Hippocampal formation (tissue), 2 donors: Measurements from ENCODE around the gene TGM2.

ENCODE experiments used
- DNase-seq, 2 donors: peaks; one replicate each; lab custom pipeline; 2025; lab: John Stamatoyannopoulos, UW

The TGM2 gene

DNA sequence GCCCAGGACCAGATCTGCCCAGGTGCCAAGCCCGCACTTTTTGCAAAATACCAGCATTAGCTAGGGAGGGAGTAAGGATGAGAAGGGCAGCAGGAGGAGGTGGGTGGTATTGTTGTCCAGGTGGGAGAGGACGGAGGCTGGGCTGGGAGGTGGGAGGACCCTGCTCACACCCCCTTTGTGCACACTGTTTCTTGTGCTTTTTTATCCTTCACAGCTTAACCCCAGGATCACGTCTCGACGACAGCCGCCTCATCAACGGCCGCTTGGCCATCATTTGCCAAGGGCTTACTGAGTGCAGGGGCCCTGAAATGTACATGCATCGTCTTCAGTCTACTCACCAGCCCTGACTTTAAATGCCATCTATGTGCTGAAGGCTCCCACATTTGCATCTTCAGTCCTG, 12.1 kb upstream of the TGM2 start:
- DNase-seq = no peak

DNA sequence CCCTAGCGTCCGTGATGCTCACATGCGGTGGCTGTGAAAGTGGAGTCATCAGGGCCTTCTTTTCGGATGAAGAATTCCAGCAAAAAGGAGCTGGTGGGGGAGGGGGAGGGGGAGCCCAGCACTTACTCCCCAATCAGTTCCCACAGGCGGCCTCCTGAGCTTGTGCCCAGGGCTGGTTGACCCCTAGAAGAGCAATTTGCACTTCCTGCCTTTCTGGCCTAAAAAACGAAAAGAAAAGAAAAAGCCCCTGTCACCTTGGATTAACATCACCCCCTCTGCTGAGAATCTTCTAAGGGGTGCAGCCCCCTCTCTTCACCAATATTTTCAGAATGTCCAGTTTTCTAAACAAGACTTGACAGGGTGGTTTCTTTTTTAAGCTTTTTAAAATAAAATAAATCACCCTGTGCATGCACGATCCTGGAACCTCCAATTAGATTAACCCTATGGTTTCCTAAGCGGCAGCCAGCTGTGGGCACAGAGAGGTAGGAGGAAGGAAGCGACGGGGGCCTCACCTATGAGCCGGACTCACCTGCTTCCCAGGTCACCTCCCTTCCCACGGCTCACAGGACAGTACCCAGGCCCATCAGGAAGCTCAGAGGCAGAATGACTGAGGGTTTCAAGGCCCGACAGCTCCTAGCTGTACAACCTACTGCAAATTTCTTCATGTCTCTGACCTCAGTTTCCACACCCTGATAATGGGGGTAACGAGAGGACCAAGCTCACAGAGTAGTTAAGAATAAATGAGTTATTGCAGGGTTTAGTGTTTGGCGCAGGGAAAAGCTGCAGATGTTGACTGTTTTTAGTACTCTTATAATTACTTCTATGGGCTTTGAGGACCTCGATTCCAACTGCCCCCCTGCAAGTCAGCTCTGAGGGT, 10.5 kb upstream of the TGM2 start:
- DNase-seq = no peak

DNA sequence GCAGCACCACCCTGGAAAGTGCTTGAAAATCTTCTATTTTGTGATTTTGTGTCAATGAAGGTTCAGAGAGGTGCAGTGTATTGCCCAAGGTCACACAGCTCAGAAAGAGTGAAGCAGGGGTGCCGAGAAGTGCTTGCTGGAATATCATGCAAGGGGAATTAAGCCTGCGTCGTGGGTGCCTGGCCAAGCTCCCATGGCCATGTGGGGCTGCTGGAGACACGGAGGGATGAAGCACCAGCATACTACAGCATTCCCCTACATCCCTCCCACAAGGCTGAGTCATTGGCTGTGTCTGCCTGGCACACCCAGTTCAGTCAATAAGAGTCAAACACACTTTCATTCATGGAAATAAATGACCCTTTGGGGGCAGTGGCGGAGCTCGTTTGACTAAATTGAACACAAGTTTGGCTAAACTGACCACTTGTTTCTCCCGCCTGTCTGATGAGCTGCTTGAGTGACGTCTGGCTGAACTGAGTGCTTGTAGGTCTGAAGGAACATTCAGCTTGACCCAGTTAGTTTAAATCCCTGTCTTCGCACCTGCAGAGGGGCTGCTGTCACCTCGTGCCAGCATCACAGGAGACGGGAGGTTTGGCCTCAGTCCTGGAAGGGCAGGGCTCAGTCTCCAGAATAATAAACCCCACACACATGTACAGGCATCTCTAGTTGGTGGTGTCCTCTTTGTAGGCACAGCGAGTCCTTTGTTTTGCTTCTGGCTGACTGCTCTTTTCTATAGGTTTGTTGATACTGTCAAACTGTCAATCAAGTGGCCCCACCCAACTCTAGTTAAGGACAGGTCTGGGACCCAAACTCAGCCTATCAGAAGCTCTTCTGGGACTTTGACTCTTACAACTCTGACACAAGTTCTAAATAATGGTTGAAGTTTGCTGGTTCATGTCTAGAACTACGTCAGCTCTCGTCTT, 8.4 kb upstream of the TGM2 start:
- no peak for DNase-seq

DNA sequence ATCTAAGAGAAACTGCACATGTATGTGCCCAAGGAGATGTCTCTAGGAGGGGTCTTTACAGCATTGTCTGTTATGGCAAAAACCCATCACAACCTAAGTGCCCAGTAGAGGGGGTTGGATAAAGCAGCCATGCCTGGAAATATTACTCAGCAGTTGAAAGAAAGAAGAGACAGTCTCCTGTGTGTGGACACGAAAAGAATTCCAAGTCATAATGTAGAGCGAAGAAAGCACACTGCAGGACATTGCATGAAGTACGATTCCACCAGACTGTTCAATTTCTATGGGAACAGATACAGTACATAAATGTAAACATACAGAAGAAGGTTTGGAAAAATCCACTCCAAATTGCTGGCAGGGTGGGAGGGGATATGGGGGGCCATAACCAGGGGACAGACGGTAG, 7.3 kb upstream of the TGM2 start:
- DNase-seq = no peak

DNA sequence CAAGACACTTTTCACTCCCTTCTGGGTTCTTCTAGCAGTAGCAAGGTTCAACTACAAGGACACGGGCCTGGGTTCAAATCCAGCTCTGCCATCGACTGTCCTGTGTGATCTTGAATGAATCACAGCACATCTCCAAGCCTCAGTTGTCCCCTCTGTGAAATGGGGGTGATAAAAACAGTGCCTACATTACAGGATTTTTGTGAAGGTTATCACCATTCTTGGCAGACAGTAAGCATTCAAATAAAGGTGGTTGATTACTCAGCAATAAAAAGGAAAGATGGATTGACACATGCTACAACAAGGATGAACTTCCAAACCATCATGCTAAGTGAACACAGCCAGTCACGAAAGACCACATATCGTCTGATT, 6.6 kb upstream of the TGM2 start:
- DNase-seq = no peak

DNA sequence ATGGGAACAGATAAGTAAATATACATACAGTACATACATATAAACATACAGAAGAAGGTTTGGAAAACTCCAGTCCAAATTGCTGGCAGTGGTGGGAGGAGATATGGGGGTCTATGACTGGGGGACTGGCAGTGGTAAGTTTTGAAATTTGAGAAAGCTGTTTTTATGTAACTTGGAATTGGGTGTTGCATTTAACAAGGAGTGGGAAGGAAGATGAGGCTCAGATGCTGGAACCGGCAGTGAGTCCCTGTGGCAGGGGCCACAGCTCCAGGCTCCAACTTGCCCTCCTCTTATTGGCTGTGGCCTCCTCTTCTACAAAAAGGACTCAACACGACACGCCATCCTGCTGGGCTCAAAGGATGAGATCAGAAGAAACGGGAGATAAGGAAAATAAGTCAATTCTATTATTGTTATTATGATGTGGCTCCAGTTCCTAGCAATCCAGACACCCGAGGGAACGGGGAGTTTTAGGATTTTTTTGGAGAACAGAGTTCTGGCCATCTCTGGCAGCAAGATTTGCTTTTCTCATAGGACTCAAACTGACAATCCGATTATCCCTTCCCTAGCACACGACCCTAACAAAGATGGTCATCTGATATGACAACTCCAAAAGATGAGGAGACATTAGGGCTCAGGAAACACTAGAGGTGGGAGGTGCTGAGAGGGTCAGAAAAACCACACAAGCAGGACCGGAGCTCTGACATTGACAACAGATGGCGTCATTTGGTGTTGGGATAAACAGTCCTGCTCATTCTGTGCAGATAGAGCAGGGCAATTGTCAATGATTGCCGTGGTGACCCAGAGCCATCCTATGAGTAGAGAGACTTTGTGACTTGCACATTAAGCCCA, 6.0 kb upstream of the TGM2 start:
- no peak for DNase-seq

DNA sequence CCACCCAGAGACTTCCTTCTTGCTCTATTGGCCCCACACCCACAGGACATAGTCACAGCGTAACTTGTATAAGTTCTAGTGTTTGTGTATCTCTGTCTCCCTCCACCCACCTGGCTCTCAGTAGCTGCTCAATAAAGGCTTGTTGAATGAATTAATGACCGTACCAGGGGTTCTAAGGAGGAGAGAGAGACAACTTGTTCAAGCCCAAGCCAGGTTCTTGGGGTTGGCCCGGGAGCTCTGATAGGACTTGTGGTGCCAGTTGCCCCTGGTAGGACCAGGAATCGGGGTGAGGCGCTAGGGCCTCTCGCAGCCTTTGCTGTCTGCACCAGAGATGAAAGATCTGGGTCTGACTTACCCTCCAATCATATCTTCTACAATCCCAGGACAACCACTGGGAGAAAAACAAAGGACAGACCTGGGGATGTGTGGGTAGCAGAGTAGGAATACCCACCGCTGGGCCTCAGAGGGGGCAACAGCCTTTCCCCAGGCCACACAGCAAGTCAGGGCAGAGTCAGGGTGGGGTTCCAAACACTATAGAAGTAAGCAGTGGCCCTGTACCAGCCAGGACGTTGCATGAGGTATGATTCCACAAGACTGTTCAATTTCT, 5.3 kb upstream of the TGM2 start:
- DNase-seq = no peak

DNA sequence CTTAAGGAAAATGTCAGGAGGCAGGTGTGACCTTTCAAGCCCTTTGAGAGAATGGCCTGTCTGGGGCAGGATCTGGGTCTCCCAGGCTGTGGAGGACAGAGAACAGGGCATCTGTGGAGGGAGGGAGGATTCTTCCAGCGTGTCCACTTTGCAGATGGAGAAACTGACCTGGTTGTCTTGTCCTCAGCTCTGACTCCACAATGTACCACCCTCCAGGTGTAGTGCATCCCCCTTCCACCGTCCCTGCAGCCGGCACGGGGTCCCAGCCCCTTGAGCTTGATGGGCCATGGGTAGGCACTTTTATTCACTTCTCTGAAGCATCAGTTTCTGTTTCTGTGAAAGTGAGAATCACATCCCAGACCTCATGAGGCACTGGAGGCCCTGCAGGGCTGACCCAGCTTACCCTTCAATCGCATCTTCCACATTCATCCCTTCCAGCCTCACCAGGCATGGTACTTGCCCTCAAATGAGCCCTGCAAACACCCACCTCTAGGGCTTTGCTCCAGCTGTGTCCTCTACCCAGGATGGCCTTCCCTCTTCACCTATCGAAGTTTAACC, 4.6 kb upstream of the TGM2 start:
- DNase-seq = no peak

DNA sequence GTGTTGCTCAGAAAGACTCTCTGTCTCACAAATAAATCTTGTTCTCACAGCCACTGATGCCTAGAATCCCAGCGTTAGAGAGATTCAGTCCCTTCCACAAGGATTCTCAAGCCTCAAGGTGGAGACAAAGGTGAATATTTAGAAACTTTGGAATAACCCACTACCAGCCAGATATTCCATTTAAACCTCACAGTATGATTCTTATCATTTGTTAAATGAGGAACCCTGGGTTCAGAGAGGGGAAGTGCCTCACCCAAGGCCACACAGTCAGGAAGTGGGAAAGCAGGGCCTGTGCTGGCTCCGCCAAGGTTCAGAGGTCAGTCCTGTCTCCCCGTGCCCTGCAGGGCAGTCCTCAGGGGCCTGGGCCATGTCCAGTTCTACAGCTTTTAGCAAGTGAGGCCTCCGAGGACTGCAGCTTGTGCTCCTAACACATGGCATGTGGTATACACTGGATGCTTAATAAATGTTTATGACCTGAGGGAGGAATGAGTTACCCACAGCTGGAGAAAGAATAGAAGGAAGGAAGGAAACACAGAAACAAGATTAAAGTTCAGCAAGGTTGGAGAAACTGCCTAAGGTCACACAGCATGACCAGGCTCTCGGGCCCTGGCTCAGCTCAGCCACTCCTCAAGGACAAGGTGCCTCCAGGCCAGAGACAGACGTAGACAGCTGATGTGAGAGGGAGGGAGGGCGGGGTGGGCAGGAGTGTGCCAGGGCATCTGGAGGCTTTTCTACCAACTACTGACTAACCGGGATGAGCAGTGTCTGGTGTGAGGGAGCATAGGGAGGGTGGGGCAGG, 3.9 kb upstream of the TGM2 start:
- DNase-seq = no peak

DNA sequence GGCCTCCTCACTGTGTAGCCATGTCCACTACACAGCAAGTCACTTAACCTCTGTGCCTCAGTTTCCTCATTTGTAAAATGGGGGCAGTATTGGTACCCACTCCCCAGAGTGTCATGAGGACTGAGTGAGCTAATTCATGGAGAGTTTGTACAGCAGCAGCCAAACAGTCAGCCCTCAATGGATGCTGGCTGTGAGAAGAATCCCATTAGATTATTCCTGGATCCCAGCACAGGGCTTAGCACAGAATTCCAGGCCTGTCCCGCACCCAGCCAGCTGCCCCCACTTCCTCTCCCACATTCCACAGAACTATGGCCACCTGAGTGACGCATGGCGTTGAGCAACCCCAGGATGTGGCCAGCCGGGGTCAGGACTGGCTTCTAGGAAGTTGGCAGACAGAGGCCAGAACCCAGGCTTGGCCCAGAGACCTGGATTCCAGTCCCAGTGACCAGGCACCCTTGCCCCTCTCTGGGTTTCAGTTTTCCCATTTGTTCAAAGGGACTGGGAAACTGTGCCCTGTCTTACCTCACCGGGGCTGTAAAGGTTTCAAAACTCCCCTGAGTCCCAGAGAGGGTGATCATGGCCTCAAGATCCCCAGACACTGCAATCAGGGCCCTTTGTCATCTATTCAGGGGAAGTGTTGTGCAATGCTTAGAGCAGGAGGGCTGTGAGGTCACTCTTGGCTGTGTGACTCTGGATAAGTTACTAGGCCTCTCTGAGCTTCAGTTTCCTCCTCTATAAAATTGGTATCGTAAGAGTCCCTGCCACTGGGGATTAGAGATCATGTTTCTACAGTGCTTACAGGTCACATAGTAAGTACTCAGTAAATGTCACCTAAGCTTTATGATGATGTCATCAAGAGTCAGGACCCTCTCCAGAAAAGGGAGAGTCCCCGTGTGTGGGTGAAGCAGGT, 3.0 kb upstream of the TGM2 start:
- DNase-seq = no peak

DNA sequence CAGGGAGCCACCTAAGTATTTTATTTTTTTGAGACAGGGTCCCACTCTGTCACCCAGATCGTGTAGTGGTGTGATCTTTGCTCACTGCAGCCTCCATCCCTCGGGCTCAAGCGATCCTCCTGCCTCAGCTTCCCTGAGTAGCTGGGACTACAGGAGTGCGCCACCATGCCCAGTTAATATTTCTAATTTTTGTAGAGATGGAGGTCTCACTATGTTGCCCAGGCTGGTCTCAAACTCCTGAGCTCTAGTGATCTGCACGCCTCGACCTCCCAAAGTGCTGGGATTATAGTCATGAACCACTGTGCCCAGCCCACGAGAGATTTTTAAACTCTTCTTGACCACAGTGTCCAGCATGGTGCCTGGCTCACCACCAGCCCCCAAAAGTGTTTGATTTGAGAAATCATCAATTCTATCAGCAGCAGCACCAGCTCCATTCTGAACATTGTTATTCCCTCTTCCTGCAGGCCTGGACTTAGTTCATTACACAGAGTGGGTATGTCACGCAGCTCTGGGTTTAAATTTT, 2.3 kb upstream of the TGM2 start:
- no peak for DNase-seq

DNA sequence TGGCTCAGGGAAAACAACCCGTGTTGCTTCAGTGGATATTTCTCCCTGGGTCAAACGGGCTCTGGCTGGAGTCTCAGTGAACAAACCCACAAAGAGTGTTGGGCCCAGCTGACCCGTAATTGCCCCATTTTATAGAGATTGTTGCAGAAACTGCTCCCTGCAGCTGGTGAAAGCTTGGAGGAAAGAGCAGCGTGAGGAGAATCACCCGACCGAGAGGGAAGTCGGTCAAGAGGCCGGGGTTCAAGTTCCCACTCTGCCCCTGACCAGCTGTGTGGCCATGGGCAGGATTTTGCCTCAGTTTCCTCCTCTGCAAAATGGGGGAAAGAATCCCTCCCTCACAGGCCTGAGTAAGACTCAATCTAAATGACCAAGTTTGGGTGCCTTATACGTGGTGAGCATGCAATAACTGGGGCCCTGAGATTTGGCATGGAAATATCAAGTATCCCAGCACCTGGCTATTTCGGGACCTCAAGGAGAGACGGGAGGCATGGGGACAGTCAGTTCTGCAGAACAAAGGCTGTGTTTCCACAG, 1.7 kb upstream of the TGM2 start:
- no peak for DNase-seq

DNA sequence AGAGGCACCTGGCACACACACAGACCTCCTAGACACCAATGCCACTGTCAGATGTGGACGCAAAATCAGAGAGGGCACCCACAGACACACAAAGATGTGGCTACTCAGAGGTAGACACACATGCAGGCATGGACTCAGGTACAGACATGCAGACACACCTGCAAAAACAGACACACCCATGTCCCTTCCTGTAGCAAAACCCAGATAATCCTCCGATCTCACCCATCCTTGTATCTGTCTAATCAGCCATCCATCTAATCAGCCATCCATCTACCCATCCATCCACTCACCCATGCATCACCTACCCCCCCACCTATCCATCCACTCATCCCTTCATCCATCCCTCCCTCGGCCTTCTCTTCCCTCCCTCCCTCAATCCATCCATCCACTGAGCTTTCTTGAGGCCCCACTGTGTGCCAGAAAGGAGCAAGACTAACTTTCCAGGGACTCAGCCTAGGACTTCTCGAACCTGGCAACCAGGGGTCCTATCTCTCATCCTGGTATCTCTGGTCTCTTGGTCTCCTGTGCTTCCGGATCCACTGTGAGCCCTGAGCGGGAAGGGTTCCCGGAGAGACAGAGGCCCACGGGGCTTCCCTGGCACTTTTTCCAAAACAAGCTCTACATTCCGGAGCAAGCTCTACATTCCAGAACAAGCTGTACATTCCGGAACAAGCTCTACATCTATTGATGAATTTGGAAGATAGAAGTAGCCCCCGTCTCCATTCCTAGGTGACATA, 1.1 kb upstream of the TGM2 start:
- DNase-seq = no peak

DNA sequence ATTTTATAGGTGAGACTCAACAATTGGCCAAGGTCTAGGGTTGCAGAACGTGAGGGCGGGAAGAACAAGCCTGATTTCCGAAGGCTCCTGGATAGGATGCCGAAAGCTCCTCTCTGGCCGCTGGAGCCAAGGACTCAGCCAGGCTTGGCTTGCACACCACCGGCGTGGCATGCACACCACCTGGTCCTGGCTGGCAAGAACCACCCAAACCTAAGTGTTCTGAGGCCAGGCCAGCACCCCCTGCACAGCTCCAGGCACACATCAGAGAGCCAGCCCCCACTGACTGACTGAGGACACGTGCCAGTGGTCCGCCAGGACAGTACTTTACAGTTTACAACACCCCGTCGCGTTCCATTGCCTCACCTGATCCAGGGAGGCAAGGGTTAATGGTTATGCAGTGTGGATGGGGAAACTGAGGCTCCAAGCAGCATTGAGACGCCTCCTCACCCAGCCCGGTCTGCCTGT, 414 bp downstream of the TGM2 start:
- no peak for DNase-seq

DNA sequence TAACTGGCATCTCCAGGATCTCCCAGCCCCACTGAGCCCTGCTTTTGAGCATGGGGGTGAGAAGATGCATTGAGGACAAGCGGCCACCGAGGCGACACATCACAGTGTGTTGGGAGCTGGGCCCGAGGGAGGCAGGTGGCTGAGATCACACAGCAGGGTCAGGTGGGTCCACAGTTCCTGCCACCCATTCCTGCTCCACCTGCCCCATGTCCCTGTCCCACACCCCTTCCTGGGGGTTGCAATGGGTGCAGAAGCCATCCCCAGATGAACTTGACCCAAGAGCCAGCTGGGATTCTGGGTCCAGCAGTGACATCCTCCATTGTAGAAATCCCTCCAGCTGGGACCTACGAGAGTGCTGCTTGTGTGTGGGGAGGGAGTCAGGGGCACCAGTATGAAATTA, 1.0 kb downstream of the TGM2 start:
- no peak for DNase-seq

DNA sequence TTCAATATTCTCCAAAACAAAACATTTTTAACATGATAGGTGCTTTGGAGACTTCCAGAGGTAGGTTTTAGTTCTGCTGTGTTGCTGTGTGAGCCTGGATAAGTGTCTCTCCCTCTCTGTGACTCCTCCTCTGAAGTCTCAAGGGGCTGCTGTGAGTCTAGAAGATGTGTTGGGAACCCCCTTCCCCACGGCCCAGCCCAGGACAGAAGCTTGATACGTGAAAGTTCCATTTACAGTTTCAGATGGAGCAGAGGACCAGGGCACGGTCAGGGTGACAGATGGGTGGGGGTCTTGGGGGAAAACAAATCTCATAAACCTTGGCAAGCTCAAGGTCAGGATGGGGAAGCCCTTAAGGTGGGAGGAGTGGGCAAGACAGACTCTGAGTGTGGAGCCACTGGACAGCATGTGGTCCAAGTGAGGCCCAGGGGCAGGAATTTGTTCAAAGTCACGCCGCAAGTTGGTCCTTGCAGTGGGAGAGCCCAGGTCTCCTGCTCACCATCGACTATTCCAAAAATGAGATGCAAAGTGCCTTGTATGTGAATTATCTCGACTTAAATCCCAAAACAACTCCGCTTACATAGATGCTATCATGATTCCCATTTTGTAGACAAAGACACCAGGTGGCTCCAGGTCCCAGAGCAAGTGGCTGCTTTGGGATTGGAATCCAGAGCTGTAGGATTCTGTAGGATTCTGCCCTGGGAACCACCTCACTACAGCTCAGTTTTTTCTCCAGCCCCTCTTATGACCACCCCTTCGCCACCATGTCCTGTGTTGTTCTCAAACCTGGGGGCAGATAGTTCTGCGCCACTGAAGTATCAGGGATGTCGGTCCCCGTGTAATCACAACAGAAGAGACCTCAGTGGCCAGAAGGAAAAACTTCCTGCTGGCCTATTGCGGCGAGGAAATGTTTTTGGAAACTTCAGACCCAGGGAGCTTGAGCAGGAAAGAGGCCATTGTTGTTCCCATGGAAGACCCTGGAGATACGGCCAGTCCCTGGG, 1.9 kb downstream of the TGM2 start:
- no peak for DNase-seq

DNA sequence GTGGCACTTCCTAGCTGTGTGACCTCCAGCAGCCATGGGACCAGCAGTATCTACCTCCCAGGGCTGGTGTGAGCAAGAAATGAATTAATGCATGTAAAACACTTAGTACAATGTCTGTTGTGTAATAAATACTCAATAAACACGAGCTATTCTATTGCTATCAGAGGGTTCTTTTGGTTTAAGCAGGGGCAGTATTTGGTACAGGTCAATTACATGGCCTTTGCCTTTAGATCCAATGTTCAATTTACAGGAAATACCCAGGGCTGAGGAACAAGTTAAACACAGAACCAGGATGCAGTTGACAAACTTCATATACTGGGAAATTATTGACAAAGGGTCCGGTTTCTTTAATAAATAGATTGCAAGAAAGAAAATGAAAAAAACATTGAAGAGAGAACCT, 2.9 kb downstream of the TGM2 start:
- DNase-seq = no peak
